ENCODE data around the gene SLCO1C1. TPM values are rescaled to one million over a fixed set of nuclear protein-coding genes. Genes with fewer than 3 reads are reported as not detected.

SLCO1C1 gene, protein sequence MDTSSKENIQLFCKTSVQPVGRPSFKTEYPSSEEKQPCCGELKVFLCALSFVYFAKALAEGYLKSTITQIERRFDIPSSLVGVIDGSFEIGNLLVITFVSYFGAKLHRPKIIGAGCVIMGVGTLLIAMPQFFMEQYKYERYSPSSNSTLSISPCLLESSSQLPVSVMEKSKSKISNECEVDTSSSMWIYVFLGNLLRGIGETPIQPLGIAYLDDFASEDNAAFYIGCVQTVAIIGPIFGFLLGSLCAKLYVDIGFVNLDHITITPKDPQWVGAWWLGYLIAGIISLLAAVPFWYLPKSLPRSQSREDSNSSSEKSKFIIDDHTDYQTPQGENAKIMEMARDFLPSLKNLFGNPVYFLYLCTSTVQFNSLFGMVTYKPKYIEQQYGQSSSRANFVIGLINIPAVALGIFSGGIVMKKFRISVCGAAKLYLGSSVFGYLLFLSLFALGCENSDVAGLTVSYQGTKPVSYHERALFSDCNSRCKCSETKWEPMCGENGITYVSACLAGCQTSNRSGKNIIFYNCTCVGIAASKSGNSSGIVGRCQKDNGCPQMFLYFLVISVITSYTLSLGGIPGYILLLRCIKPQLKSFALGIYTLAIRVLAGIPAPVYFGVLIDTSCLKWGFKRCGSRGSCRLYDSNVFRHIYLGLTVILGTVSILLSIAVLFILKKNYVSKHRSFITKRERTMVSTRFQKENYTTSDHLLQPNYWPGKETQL
- 0.30 and 0.44 TPM in 2 replicates for total RNA-seq
- polyA plus RNA-seq: not detected in 2 replicates

DNA sequence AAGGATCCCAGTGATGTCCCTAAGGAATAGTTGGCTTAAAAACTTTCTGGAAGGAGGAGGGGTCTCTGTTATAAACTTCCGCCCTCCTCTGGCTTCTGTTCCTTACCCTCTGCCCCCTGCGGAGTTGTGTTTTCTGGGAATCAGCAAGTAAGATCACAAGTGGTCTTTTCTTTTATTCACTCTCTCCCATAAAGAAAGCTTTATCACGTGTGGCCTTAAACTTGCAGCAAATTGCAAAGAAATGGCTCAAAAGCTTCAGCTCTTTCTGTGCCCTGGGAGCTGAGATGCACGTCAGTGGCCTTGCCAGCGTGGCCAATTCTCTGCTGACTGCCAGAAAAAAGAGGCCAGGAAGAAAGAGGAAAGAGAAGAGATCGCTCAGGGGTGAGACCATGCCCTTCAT lies at the start of gene SLCO1C1:
Gene SLCO1C1, plus strand, starts transcription at position 101 of the 400 bp plus-strand sequence. CDS start 4,245 bp downstream, outside the sequence.
- Histone ChIP-seq H3K4me1 (ENCODE audit: insufficient read depth) (no peaks in the 10 kb centered on the region), H2AFZ (no peak within 1 kb of the TSS), H4K20me1 (ENCODE audit: insufficient read depth, poor library complexity, severe bottlenecking) (no peaks in the 10 kb centered on the region), H3K9me2 (replicated peaks; ENCODE audit: insufficient read depth) (no peaks in the 10 kb centered on the region), H3K4me3 (no peak within 1 kb of the TSS), H3K27ac (no peak within 1 kb of the TSS), H3K36me3 (replicated peaks; ENCODE audit: insufficient read depth, low read depth) (no peaks in the 10 kb centered on the region), H3K9me3 (ENCODE audit: low read depth) (no peaks in the 10 kb centered on the region), H3K4me2 (peak within 1 kb of the TSS; percentile 26), H3K79me2 (no peaks in the 10 kb centered on the region), H3K27me3 (no peaks in the 10 kb centered on the region)
- WGBS (ENCODE audit: low lambda C conversion rate, missing lambda C conversion rate): 58% methylated on average over 6 of the region's 6 CpGs
- TF ChIP-seq, protein P1, sequence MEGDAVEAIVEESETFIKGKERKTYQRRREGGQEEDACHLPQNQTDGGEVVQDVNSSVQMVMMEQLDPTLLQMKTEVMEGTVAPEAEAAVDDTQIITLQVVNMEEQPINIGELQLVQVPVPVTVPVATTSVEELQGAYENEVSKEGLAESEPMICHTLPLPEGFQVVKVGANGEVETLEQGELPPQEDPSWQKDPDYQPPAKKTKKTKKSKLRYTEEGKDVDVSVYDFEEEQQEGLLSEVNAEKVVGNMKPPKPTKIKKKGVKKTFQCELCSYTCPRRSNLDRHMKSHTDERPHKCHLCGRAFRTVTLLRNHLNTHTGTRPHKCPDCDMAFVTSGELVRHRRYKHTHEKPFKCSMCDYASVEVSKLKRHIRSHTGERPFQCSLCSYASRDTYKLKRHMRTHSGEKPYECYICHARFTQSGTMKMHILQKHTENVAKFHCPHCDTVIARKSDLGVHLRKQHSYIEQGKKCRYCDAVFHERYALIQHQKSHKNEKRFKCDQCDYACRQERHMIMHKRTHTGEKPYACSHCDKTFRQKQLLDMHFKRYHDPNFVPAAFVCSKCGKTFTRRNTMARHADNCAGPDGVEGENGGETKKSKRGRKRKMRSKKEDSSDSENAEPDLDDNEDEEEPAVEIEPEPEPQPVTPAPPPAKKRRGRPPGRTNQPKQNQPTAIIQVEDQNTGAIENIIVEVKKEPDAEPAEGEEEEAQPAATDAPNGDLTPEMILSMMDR (IDR thresholded peaks at IDR 0.05; ENCODE audit: poor library complexity): no peak
- TF ChIP-seq EZH2phosphoT487 (IDR thresholded peaks at IDR 0.05; ENCODE audit: low read depth, severe bottlenecking, unreplicated experiment): no peak
- no peak for TF ChIP-seq EZH2 (IDR thresholded peaks at IDR 0.05; ENCODE audit: borderline replicate concordance)
- no peak for DNase-seq (ENCODE audit: low spot score)

DNA sequence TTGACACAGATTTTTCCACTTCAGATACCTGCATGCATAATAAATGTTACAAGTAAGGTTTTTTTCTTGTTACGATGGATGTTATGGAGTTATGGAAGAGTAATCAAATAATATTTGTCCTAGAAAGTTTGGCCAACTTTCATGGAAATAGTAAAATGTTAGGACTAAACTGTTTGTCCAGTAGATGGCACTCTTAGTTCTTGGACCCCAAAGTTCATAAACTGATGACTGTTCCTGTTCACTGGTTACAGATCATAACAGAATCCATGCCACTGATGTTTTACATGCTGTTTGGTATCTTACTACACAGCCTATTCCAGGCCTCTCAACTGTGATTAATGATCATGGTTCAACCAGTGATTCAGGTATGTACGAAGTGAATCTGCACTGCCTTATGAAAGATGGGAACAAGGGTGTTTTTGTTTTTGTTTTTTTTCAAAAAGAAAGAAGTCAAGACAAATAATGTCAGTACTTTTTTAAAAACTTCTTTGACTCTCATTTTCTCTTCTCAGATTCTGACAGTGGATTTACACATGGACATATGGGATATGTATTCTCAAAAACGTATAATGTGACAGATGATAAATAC lies 48.8 kb upstream of the SLCO1C1 start:
- Histone ChIP-seq H4K20me1 (ENCODE audit: insufficient read depth, poor library complexity, severe bottlenecking) (no peaks in the 10 kb centered on the region), H3K79me2 (no peaks in the 10 kb centered on the region), H3K9me2 (replicated peaks; ENCODE audit: insufficient read depth) (no peaks in the 10 kb centered on the region), H3K27me3 (no peaks in the 10 kb centered on the region), H3K4me2 (no peak overlapping the region), H3K4me3 (no peak overlapping the region), H3K36me3 (replicated peaks; ENCODE audit: insufficient read depth, low read depth) (no peaks in the 10 kb centered on the region), H3K27ac (no peak overlapping the region), H3K9me3 (ENCODE audit: low read depth) (no peaks in the 10 kb centered on the region), H2AFZ (no peak overlapping the region), H3K4me1 (ENCODE audit: insufficient read depth) (no peaks in the 10 kb centered on the region)
- TF ChIP-seq EZH2phosphoT487 (IDR thresholded peaks at IDR 0.05; ENCODE audit: low read depth, severe bottlenecking, unreplicated experiment): no peak
- TF ChIP-seq EZH2 (IDR thresholded peaks at IDR 0.05; ENCODE audit: borderline replicate concordance): no peak
- TF ChIP-seq, protein P1 (IDR thresholded peaks at IDR 0.05; ENCODE audit: poor library complexity): peak; percentile 62
- WGBS (ENCODE audit: low lambda C conversion rate, missing lambda C conversion rate): 66% methylated on average over 3 of the region's 3 CpGs
- peak; percentile 56 for DNase-seq (ENCODE audit: low spot score)

DNA sequence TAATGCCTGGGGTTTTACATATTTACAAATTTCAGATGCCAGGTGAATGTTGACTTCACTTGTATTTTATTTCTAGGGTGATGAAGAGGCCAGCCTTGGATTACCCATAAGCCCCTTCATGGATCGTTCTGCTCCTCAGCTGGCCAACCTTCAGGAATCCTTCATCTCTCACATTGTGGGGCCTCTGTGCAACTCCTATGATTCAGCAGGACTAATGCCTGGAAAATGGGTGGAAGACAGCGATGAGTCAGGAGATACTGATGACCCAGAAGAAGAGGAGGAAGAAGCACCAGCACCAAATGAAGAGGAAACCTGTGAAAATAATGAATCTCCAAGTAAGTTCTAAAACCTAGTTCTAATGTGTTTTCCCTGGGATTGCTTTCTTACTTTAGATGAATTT lies 41.3 kb upstream of the SLCO1C1 start:
- no peaks in the 10 kb centered on the region for H4K20me1 ChIP-seq (ENCODE audit: insufficient read depth, poor library complexity, severe bottlenecking)
- H3K79me2 ChIP-seq: no peaks in the 10 kb centered on the region
- no peaks in the 10 kb centered on the region for H3K9me2 ChIP-seq (replicated peaks; ENCODE audit: insufficient read depth)
- no peak overlapping the region for H3K4me3 ChIP-seq
- no peaks in the 10 kb centered on the region for H3K4me1 ChIP-seq (ENCODE audit: insufficient read depth)
- no peaks in the 10 kb centered on the region for H3K9me3 ChIP-seq (ENCODE audit: low read depth)
- no peak for DNase-seq (ENCODE audit: low spot score)
- 94% methylated on average over 2 of the region's 2 CpGs for WGBS (ENCODE audit: low lambda C conversion rate, missing lambda C conversion rate)
- H3K4me2 ChIP-seq: no peak overlapping the region
- no peaks in the 10 kb centered on the region for H3K27me3 ChIP-seq
- H2AFZ ChIP-seq: no peak overlapping the region
- no peaks in the 10 kb centered on the region for H3K36me3 ChIP-seq (replicated peaks; ENCODE audit: insufficient read depth, low read depth)
- no peak for TF ChIP-seq EZH2 (IDR thresholded peaks at IDR 0.05; ENCODE audit: borderline replicate concordance)
- no peak for TF ChIP-seq EZH2phosphoT487 (IDR thresholded peaks at IDR 0.05; ENCODE audit: low read depth, severe bottlenecking, unreplicated experiment)
- TF ChIP-seq, protein P1 (IDR thresholded peaks at IDR 0.05; ENCODE audit: poor library complexity): no peak
- H3K27ac ChIP-seq: no peak overlapping the region
